Gastrocnemius medialis (tissue), 4 donors: ENCODE measurements around the gene MSH3. TPM values are rescaled to one million over a fixed set of nuclear protein-coding genes. Genes with fewer than 3 reads are reported as not detected.

Source experiments
- ATAC-seq, 2 donors: fragments of 150-250 bp; one replicate each; pipeline ENCODE4 v1.9.1; 2016
- DNase-seq, 2 donors: peaks; one replicate each; pipeline ENCODE4 v3.0.0-alpha.2; 2019
- H3K27ac ChIP-seq, 4 donors: fragments of 200-600 bp; sonication (generic); 1 replicate in 1 of 4; 2 replicates in 3 of 4; pipeline ENCODE4 v1.5.1; 2016 to 2018; ENCODE audit warnings: mild to moderate bottlenecking in 2 of 4, moderate library complexity in 1 of 4
- H3K27me3 ChIP-seq, 3 donors: fragments of 200-600 bp; sonication (generic) in 2 of 3; 1 replicate in 1 of 3; 2 replicates in 2 of 3; pipeline versions ENCODE4 v1.5.1 to v1.6.0; 2016 to 2019; ENCODE audit warnings: mild to moderate bottlenecking in 1 of 3, moderate library complexity in 1 of 3
- H3K36me3 ChIP-seq, 2 donors: fragments of 200-600 bp; sonication (generic) in 1 of 2; one replicate each; pipeline ENCODE4 v1.5.1; 2017 to 2018
- H3K4me1 ChIP-seq, 2 donors: fragments of 200-600 bp; sonication (generic) in 1 of 2; one replicate each; pipeline ENCODE4 v1.5.1; 2016 to 2017; ENCODE audit warnings: mild to moderate bottlenecking in 2 of 2
- H3K4me3 ChIP-seq, 4 donors: fragments of 200-600 bp; sonication (generic) in 3 of 4; 1 replicate in 1 of 4; 2 replicates in 3 of 4; pipeline ENCODE4 v1.5.1; 2016 to 2019; ENCODE audit warnings: mild to moderate bottlenecking in 2 of 4
- H3K9me3 ChIP-seq, 3 donors: fragments of 200-600 bp; sonication (generic) in 2 of 3; 1 replicate in 1 of 3; 2 replicates in 2 of 3; pipeline ENCODE4 v1.5.1; 2016 to 2019
- POLR2A ChIP-seq, 2 donors: fragments of 450-650 bp; IDR thresholded peaks; one replicate each; pipeline ENCODE4 v1.6.1; 2017; ENCODE audit warnings: antibody characterized with exemption in 2 of 2, mild to moderate bottlenecking in 2 of 2, moderate library complexity in 2 of 2
- in situ Hi-C, 4 donors: fragments of 200-750 bp; cut with MboI; loops; one replicate each; pipeline versions ENCODE4 v1.15.0 to v1.8.0; 2017; ENCODE audit warnings: low sequenced_read_pairs in 4 of 4
- intact Hi-C: fragments of 100-400 bp; cut with DNase I; formaldehyde crosslinking; loops from one replicate; pipeline ENCODE4 v1.15.1; 2023; ENCODE audit warnings: low total_unique reads
- total RNA-seq, 4 donors: library from RNA; depleted of rRNA; stranded (reverse); fragments of >200 nt; gene quantifications; one replicate each; pipeline versions ENCODE4 v1.1.0 to v1.2.3, GENCODE V29; 2016
- TF ChIP-seq, protein P1 (sequence below), 5 experiments: fragments of 450-650 bp in 3 of 5; fragments of 200-600 bp in 2 of 5; sonication (generic) in 2 of 5; IDR thresholded peaks in 4 of 5; conservative IDR thresholded peaks in 1 of 5; 1 replicate in 4 of 5; 2 replicates in 1 of 5; pipeline ENCODE4 v1.5.1; 2016 to 2019; ENCODE audit warnings: antibody characterized with exemption in 5 of 5, mild to moderate bottlenecking in 3 of 5, moderate library complexity in 3 of 5

Gene MSH3
- total RNA-seq, 4 donors from 2014 or later, result 5.8 to 10.4 (median 7.2) TPM

DNA sequence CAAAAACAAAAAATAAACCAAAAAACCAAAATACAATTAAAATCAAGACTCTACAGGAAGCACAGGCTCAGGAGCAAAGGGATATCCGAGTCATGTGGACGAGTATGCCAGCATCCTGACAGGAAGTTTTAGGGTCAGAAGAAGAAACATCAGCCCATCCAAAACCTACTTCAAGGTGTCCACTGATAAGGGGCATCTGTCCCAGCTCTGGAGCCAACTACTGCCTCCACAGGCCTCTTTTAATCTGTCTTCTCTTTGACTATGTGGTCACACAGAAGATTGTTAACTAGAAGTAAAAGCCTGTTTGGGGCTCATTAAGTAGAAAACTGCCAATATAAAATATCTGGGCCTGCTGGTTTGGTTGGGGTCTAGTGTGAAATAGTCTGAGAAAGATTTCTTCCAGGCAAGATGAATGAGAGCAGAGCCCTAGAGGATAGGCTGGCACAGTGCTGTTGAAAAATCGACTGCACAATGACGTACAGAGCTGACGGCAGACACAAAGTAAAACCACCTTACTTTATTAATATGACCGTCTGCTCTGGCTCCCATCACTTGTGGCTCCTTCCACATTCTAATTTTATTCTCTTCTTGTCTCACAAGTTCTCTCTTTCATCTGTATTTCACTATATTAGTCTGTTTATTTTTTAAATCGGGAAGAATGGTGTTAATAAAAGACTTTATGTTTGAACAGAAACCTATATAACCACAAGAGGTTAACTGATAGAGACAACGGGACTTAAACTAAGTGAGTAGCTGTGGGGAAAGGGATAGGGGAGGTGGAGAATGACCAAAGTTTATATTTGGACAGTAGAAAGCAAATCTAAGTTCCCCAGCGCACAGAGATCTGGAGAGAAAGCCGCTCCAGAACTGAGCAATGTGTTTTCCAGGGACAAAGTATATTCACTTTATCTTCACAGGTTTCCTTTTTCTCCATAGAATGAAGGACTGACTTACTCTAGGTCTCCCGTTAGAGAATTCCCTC, 22.9 kb upstream of the MSH3 start:
- Histone ChIP-seq H3K36me3 (peaks cover 0 to 23% of the 10 kb centered on the region in 2 donors), H3K9me3 (no peaks in the 10 kb centered on the region), H3K4me1 (no peaks in the 10 kb centered on the region), H3K4me3 (no peak overlapping the region), H3K27ac (no peak overlapping the region), H3K27me3 (no peaks in the 10 kb centered on the region)
- no peak for TF ChIP-seq POLR2A (IDR thresholded peaks at IDR 0.05)
- TF ChIP-seq, protein P1, sequence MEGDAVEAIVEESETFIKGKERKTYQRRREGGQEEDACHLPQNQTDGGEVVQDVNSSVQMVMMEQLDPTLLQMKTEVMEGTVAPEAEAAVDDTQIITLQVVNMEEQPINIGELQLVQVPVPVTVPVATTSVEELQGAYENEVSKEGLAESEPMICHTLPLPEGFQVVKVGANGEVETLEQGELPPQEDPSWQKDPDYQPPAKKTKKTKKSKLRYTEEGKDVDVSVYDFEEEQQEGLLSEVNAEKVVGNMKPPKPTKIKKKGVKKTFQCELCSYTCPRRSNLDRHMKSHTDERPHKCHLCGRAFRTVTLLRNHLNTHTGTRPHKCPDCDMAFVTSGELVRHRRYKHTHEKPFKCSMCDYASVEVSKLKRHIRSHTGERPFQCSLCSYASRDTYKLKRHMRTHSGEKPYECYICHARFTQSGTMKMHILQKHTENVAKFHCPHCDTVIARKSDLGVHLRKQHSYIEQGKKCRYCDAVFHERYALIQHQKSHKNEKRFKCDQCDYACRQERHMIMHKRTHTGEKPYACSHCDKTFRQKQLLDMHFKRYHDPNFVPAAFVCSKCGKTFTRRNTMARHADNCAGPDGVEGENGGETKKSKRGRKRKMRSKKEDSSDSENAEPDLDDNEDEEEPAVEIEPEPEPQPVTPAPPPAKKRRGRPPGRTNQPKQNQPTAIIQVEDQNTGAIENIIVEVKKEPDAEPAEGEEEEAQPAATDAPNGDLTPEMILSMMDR (IDR thresholded peaks at IDR 0.05 in 4 of 5, conservative IDR thresholded peaks at IDR 0.05 in 1 of 5), result no peak
- in situ Hi-C loops, result no loop called here
- intact Hi-C loops, result no loop called here
- DNase-seq (no peak), ATAC-seq (no peak)

DNA sequence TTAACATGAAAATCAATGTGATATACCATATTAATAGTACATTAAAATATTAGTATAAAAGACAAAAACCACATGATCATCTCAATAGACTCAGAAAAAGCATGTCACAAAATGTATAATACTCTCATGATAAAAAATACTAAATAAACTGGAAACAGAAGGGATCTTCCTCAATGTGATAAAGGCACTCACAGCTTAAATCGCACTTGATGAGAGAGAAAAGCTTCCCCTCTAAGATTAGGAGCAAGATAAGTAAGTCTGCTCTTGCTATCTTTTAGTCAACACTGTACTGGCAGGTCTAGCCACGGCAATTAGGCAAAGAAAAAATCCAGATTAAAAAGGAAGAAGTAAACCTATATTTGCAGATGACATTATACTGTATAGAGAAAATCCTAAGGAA, 21.8 kb upstream of the MSH3 start:
- Histone ChIP-seq H3K9me3 (no peaks in the 10 kb centered on the region), H3K27me3 (no peaks in the 10 kb centered on the region), H3K36me3 (peaks cover 0 to 29% of the 10 kb centered on the region in 2 donors), H3K4me1 (no peaks in the 10 kb centered on the region), H3K27ac (no peak overlapping the region), H3K4me3 (no peak overlapping the region)
- in situ Hi-C loops (no loop called here), intact Hi-C loops (no loop called here)
- no peak for ATAC-seq
- DNase-seq, result no peak
- TF ChIP-seq, protein P1 (IDR thresholded peaks at IDR 0.05 in 4 of 5, conservative IDR thresholded peaks at IDR 0.05 in 1 of 5), result no peak
- no peak for TF ChIP-seq POLR2A (IDR thresholded peaks at IDR 0.05)

DNA sequence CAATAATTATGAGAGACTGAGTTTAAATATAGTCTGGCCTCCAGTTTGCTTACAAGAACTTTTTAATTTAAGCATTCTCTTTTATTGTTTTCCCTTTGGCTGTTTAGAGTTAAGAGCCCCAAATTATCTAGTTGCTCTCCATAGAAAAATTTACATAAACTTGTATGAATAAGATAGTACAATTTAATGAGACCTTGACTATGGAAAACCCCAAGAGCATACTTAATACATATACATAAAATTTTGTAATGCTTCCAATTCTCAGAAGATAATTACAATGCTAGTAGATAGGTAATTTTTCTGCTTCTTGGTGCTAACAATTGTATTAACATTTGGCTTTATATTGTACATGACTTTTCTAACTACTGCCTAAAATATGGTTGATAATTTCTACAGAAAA, 20.3 kb upstream of the MSH3 start:
- in situ Hi-C loops, result no loop called here
- intact Hi-C loops, result no loop called here

DNA sequence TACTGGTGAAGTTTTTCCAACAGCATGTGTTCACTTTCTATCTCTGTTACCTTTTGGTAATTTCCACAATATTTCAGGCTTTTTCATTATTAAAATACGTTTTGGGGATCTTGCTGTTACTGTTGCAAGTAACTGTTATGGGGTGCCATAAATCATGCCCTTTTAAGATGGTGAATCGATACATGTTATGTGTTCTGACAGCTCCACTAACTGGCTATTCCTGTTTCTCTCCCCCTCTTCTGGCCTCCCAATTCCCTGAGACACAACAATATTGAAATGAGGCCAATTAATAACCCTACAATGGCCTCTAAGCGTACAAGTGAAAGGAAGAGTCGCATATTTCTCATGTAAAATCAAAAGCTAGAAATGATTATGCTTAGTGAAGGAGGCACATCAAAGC, 13.1 kb upstream of the MSH3 start:
- DNase-seq, result no peak
- no peak for ATAC-seq
- Histone ChIP-seq H3K9me3 (no peaks in the 10 kb centered on the region), H3K27me3 (no peaks in the 10 kb centered on the region), H3K4me3 (no peak overlapping the region), H3K36me3 (peaks cover 0 to 32% of the 10 kb centered on the region in 2 donors), H3K4me1 (no peaks in the 10 kb centered on the region), H3K27ac (no peak overlapping the region)
- intact Hi-C loops (no loop called here), in situ Hi-C loops (no loop called here)
- TF ChIP-seq, protein P1 (IDR thresholded peaks at IDR 0.05 in 4 of 5, conservative IDR thresholded peaks at IDR 0.05 in 1 of 5), result no peak
- no peak for TF ChIP-seq POLR2A (IDR thresholded peaks at IDR 0.05)

More for the DNA sequence above, 20.3 kb upstream of the MSH3 start:
- Histone ChIP-seq H3K36me3 (peaks cover 0 to 29% of the 10 kb centered on the region in 2 donors), H3K4me3 (no peak overlapping the region), H3K27ac (no peak overlapping the region), H3K27me3 (no peaks in the 10 kb centered on the region), H3K4me1 (no peaks in the 10 kb centered on the region), H3K9me3 (no peaks in the 10 kb centered on the region)
- ATAC-seq (no peak), DNase-seq (no peak)
- TF ChIP-seq, protein P1 (IDR thresholded peaks at IDR 0.05 in 4 of 5, conservative IDR thresholded peaks at IDR 0.05 in 1 of 5), result no peak
- TF ChIP-seq POLR2A (IDR thresholded peaks at IDR 0.05), result no peak
